ENCODE results near the gene NAGPA. TPM values are rescaled to one million over a fixed set of nuclear protein-coding genes. Genes with fewer than 3 reads are reported as not detected.

Gene NAGPA
- polyA plus RNA-seq, 1 donor (not counting 4 experiments of a cell fraction or from before 2014, with no cell fraction given) = 5.0 TPM

GRCh38 chr16:5018793-5019192 lies 14.9 kb downstream of the NAGPA start:
- Histone ChIP-seq H3K9ac (ENCODE audit: control insufficient read depth, extremely low read depth, insufficient read depth, low read length) (no peak overlapping the region), H3K9me1 (ENCODE audit: control insufficient read depth, extremely low read depth, insufficient read depth, low read length) (no peaks in the 10 kb centered on the region), H3K79me2 (ENCODE audit: control insufficient read depth, insufficient read depth, low read length) (no peaks in the 10 kb centered on the region), H3K4me2 (ENCODE audit: control insufficient read depth, extremely low read depth, insufficient read depth, low read depth, low read length) (no peak overlapping the region), H4K20me1 (ENCODE audit: control insufficient read depth, extremely low read depth, insufficient read depth, low read length) (no peaks in the 10 kb centered on the region), H3K27ac (ENCODE audit: control insufficient read depth, insufficient read depth, low read length) (no peak overlapping the region), H3K27me3 (ENCODE audit: control insufficient read depth, extremely low read depth, insufficient read depth, low read length) (peaks cover 5% of the 10 kb centered on the region), H2AFZ (ENCODE audit: control insufficient read depth, low read length) (no peak overlapping the region), H3K4me1 (ENCODE audit: control insufficient read depth, extremely low read depth, insufficient read depth, low read length) (no peaks in the 10 kb centered on the region), H3K36me3 (ENCODE audit: control insufficient read depth in 2 of 2, extremely low read depth in 1 of 2, insufficient read depth in 2 of 2, low read length in 2 of 2) (no peaks in the 10 kb centered on the region), H3K4me3 (ENCODE audit: control insufficient read depth in 2 of 3, extremely low read depth in 1 of 3, insufficient read depth in 2 of 3, low read depth in 1 of 3, low read length in 3 of 3) (no peak overlapping the region), H3K9me3 (ENCODE audit: control insufficient read depth, low read depth, low read length) (no peaks in the 10 kb centered on the region)
- TF ChIP-seq CTCF (optimal IDR thresholded peaks at IDR 0.05 in 1 of 3, IDR thresholded peaks at IDR 0.05 in 1 of 3, conservative IDR thresholded peaks at IDR 0.05 in 1 of 3; ENCODE audit: extremely low read depth in 1 of 3, insufficient read depth in 2 of 3, low read length in 3 of 3) (no peak), EZH2 (IDR thresholded peaks at IDR 0.05; ENCODE audit: low read length) (no peak)
- no peak for DNase-seq (ENCODE audit: low read depth, low spot score)
- no peak for FAIRE-seq
- dilution Hi-C loops (cut with MboI; ENCODE audit: extremely low pct_ligation_motif_present, low sequenced_read_pairs) = no loop called here

- no peak for TF ChIP-seq CTCF (optimal IDR thresholded peaks at IDR 0.05 in 1 of 3, IDR thresholded peaks at IDR 0.05 in 1 of 3, conservative IDR thresholded peaks at IDR 0.05 in 1 of 3; ENCODE audit: extremely low read depth in 1 of 3, insufficient read depth in 2 of 3, low read length in 3 of 3)
- TF ChIP-seq EZH2 (IDR thresholded peaks at IDR 0.05; ENCODE audit: low read length) = no peak
- no peak overlapping the region for H3K4me3 ChIP-seq (ENCODE audit: control insufficient read depth in 2 of 3, extremely low read depth in 1 of 3, insufficient read depth in 2 of 3, low read depth in 1 of 3, low read length in 3 of 3)
- no peak for FAIRE-seq
- H3K4me1 ChIP-seq (ENCODE audit: control insufficient read depth, extremely low read depth, insufficient read depth, low read length) = no peaks in the 10 kb centered on the region
- H3K27ac ChIP-seq (ENCODE audit: control insufficient read depth, insufficient read depth, low read length) = no peak overlapping the region
- H3K9ac ChIP-seq (ENCODE audit: control insufficient read depth, extremely low read depth, insufficient read depth, low read length) = no peak overlapping the region
- H3K9me3 ChIP-seq (ENCODE audit: control insufficient read depth, low read depth, low read length) = no peaks in the 10 kb centered on the region
- dilution Hi-C loops (cut with MboI; ENCODE audit: extremely low pct_ligation_motif_present, low sequenced_read_pairs) = no loop called here
- no peak for DNase-seq (ENCODE audit: low read depth, low spot score)
- H2AFZ ChIP-seq (ENCODE audit: control insufficient read depth, low read length) = no peak overlapping the region
- H3K4me2 ChIP-seq (ENCODE audit: control insufficient read depth, extremely low read depth, insufficient read depth, low read depth, low read length) = no peak overlapping the region
- no peaks in the 10 kb centered on the region for H3K36me3 ChIP-seq (ENCODE audit: control insufficient read depth in 2 of 2, extremely low read depth in 1 of 2, insufficient read depth in 2 of 2, low read length in 2 of 2)
- no peaks in the 10 kb centered on the region for H3K9me1 ChIP-seq (ENCODE audit: control insufficient read depth, extremely low read depth, insufficient read depth, low read length)
- no peaks in the 10 kb centered on the region for H4K20me1 ChIP-seq (ENCODE audit: control insufficient read depth, extremely low read depth, insufficient read depth, low read length)
- H3K79me2 ChIP-seq (ENCODE audit: control insufficient read depth, insufficient read depth, low read length) = no peaks in the 10 kb centered on the region
- H3K27me3 ChIP-seq (ENCODE audit: control insufficient read depth, extremely low read depth, insufficient read depth, low read length) = peaks cover 5% of the 10 kb centered on the region
Observed at GRCh38 chr16:5017678-5017969, 16.1 kb downstream of the NAGPA start.

All from keratinocyte (primary cell).